WTC11 (cell line): ENCODE results near the gene SARM1. TPM values are rescaled to one million over a fixed set of nuclear protein-coding genes. Genes with fewer than 3 reads are reported as not detected.
"Not testable (repeated sequence)": the region's sequence is repeated elsewhere in the genome, so short reads cannot be mapped to it uniquely, and the experiment has no call there.

Experiments used
- ATAC-seq: fragments of 200-7000 bp; cut with Tn5 transposase; 2 replicates; pipeline ENCODE4 v1.10.0; 2021; ENCODE audit warnings: mild to moderate bottlenecking, moderate library complexity
- CTCF ChIA-PET: fragments of 300-600 bp; sonication (Branson Sonifier 250); formaldehyde crosslinking; loops from one replicate; lab custom pipeline; 2021; ENCODE audit warnings: antibody characterized with exemption; lab: Charles Lee
- POLR2A ChIA-PET: fragments of 350-600 bp; sonication (Branson Sonifier 250); formaldehyde crosslinking; loops from one replicate; lab custom pipeline; 2021; ENCODE audit warnings: antibody characterized with exemption; lab: Charles Lee
- DNase-seq: peaks from one replicate; pipeline ENCODE4 v3.0.0; 2021; ENCODE audit warnings: low spot score
- H3K27ac Mint-ChIP-seq: 2 replicates; pipeline ENCODE4 v1.8.0; 2021; ENCODE audit warnings: mixed read lengths
- H3K27me3 Mint-ChIP-seq: 2 replicates; pipeline ENCODE4 v1.8.0; 2021; ENCODE audit warnings: low read depth, mild to moderate bottlenecking, moderate library complexity, mixed read lengths
- H3K36me3 Mint-ChIP-seq: 2 replicates; pipeline ENCODE4 v1.8.0; 2021; ENCODE audit warnings: mixed read lengths
- H3K4me1 Mint-ChIP-seq: 2 replicates; pipeline ENCODE4 v1.8.0; 2022; ENCODE audit warnings: mixed read lengths
- H3K4me3 Mint-ChIP-seq: 2 replicates; pipeline ENCODE4 v1.8.0; 2021; ENCODE audit warnings: mild to moderate bottlenecking, moderate library complexity, mixed read lengths
- H3K9me3 Mint-ChIP-seq: 2 replicates; pipeline ENCODE4 v1.8.0; 2021; ENCODE audit warnings: mixed read lengths
- ARID4B ChIP-seq: sonication (generic); formaldehyde crosslinking; IDR thresholded peaks from 2 replicates; pipeline ENCODE4 v1.8.0; 2023; ENCODE audit warnings: missing genetic modification reagents, mild to moderate bottlenecking, borderline replicate concordance
- ATF6 ChIP-seq: sonication (generic); formaldehyde crosslinking; IDR thresholded peaks from 2 replicates; pipeline ENCODE4 v1.8.1; 2023; ENCODE audit warnings: mild to moderate bottlenecking, missing genetic modification reagents
- CREB1 ChIP-seq: sonication (generic); formaldehyde crosslinking; IDR thresholded peaks from 2 replicates; pipeline ENCODE4 v1.8.0; 2023; ENCODE audit warnings: mild to moderate bottlenecking, missing genetic modification reagents
- CREM ChIP-seq: sonication (generic); formaldehyde crosslinking; IDR thresholded peaks from 2 replicates; pipeline ENCODE4 v1.8.1; 2022; ENCODE audit warnings: mild to moderate bottlenecking, missing genetic modification reagents, moderate library complexity
- CTCF ChIP-seq: fragments of 200-600 bp; IDR thresholded peaks from 2 replicates; pipeline ENCODE4 v1.8.0; 2022; ENCODE audit warnings: antibody characterized with exemption
- E2F1 ChIP-seq: sonication (generic); formaldehyde crosslinking; IDR thresholded peaks from 2 replicates; pipeline ENCODE4 v1.8.0; 2022; ENCODE audit warnings: mild to moderate bottlenecking, missing genetic modification reagents
- ELF4 ChIP-seq: sonication (generic); formaldehyde crosslinking; IDR thresholded peaks from 2 replicates; pipeline ENCODE4 v1.8.1; 2022; ENCODE audit warnings: low read depth, mild to moderate bottlenecking, moderate library complexity, missing genetic modification reagents
- EMX1 ChIP-seq: fragments of 250-450 bp; sonication (Bioruptor Pico); IDR thresholded peaks from 2 replicates; pipeline ENCODE4 v1.8.0; 2021; ENCODE audit warnings: mild to moderate bottlenecking
- ESRRA ChIP-seq: sonication (generic); formaldehyde crosslinking; IDR thresholded peaks from 2 replicates; pipeline ENCODE4 v1.8.1; 2022; ENCODE audit warnings: mild to moderate bottlenecking, missing genetic modification reagents, borderline replicate concordance
- ETV6 ChIP-seq: sonication (generic); formaldehyde crosslinking; IDR thresholded peaks from 2 replicates; pipeline ENCODE4 v1.8.1; 2022; ENCODE audit warnings: mild to moderate bottlenecking, missing genetic modification reagents
- IRF1 ChIP-seq: sonication (generic); formaldehyde crosslinking; IDR thresholded peaks from 2 replicates; pipeline ENCODE4 v1.8.0; 2023; ENCODE audit warnings: missing genetic modification reagents
- IRF2 ChIP-seq: sonication (generic); formaldehyde crosslinking; IDR thresholded peaks from 2 replicates; pipeline ENCODE4 v1.8.0; 2022; ENCODE audit warnings: low read depth, missing genetic modification reagents, borderline replicate concordance
- RELA ChIP-seq: sonication (generic); formaldehyde crosslinking; IDR thresholded peaks from 2 replicates; pipeline ENCODE4 v1.8.1; 2022; ENCODE audit warnings: missing genetic modification reagents, mild to moderate bottlenecking, borderline replicate concordance
- SOX15 ChIP-seq: fragments of 250-450 bp; sonication (Bioruptor Pico); IDR thresholded peaks from 2 replicates; pipeline ENCODE4 v1.9.0; 2021; ENCODE audit warnings: mild to moderate bottlenecking
- ZBTB43 ChIP-seq: sonication (generic); formaldehyde crosslinking; IDR thresholded peaks from 2 replicates; pipeline ENCODE4 v1.8.1; 2023; ENCODE audit warnings: mild to moderate bottlenecking, missing genetic modification reagents
- ZNF512 ChIP-seq: sonication (generic); formaldehyde crosslinking; IDR thresholded peaks from 2 replicates; pipeline ENCODE4 v1.8.1; 2022; ENCODE audit warnings: missing genetic modification reagents, borderline replicate concordance
- total RNA-seq: library from RNA; stranded (reverse); gene quantifications from 3 replicates; pipeline ENCODE4 v1.2.3, GENCODE V29; 2021

The SARM1 gene
- total RNA-seq, 1 experiment from 2014 or later, result 3.8 TPM

- TF ChIP-seq E2F1 (CRISPR knock-in tag), result no peak
These were observed 33.3 kb upstream of the SARM1 start (continued) for GRCh38 chr17:28338056-28338768.

- H3K36me3 Mint-ChIP-seq, result peaks cover 20% of the 10 kb centered on the region
- CTCF ChIA-PET, H3K27me3 Mint-ChIP-seq, H3K9me3 Mint-ChIP-seq, H3K4me3 Mint-ChIP-seq, DNase-seq, ATAC-seq, H3K27ac Mint-ChIP-seq: not testable (repeated sequence)
- POLR2A ChIA-PET, result interaction anchor here (0.8 kb wide), 1 partner anchor 19 kb away, joined by 3 read pairs; the partner anchor contains the start of gene POLDIP2
- H3K4me1 Mint-ChIP-seq, result peaks cover 20% of the 10 kb centered on the region
These were observed 32.7 kb upstream of the SARM1 start for GRCh38 chr17:28338769-28339212.

GRCh38 chr17:28339431-28339830, 32.1 kb upstream of the SARM1 start:
- TF ChIP-seq CTCF (no peak), IRF1 (CRISPR knock-in tag) (no peak), ESRRA (CRISPR knock-in tag) (no peak), SOX15 (no peak), ETV6 (no peak), CREB1 (CRISPR knock-in tag) (no peak), ZBTB43 (CRISPR knock-in tag) (no peak), ZNF512 (CRISPR knock-in tag) (no peak), ATF6 (no peak), IRF2 (CRISPR knock-in tag) (no peak), CREM (CRISPR knock-in tag) (no peak), ARID4B (no peak), EMX1 (no peak), RELA (CRISPR knock-in tag) (no peak), ELF4 (CRISPR knock-in tag) (no peak)
- POLR2A ChIA-PET, result interaction anchor here (0.6 to 0.8 kb wide), 2 partner anchors 18 to 61 kb away, joined by 3 read pairs; partner anchors contain the start of gene POLDIP2
- no peak for DNase-seq
- CTCF ChIA-PET, result interaction anchor here (1.0 kb wide), 1 partner anchor 77 kb away, joined by 3 read pairs; no protein-coding TSS in a partner anchor
- Mint-ChIP-seq H3K27me3 (no peaks in the 10 kb centered on the region), H3K9me3 (no peaks in the 10 kb centered on the region), H3K36me3 (peaks cover 22% of the 10 kb centered on the region), H3K4me1 (peaks cover 15% of the 10 kb centered on the region), H3K4me3 (no peak overlapping the region), H3K27ac (no peak overlapping the region)
- ATAC-seq, result no peak
